Endothelial cell of umbilical vein (primary cell): ENCODE results near the gene NUP107. TPM values are rescaled to one million over a fixed set of nuclear protein-coding genes. Genes with fewer than 3 reads are reported as not detected.

ENCODE experiments used
- BruUV-seq: library from RNA; stranded (reverse); fragments of 400-500 nt; replicated peaks from 2 replicates; lab custom pipeline; 2021; lab: Mats Ljungman, UMichigan
- CTCF ChIA-PET: fragments of 300-600, 350-600 bp; sonication (Branson Sonifier 250); formaldehyde crosslinking; loops from one replicate; lab custom pipeline; 2021; ENCODE audit warnings: antibody characterized with exemption, inconsistent platforms; lab: Charles Lee
- POLR2A ChIA-PET: fragments of 300-600, 350-600 bp; sonication (Branson Sonifier 250); formaldehyde crosslinking; loops from one replicate; lab custom pipeline; 2021; ENCODE audit warnings: antibody characterized with exemption, inconsistent platforms; lab: Charles Lee
- DNase-seq: peaks from one replicate; pipeline ENCODE4 v3.0.0-alpha.2; 2011; ENCODE audit warnings: low read depth, low spot score
- FAIRE-seq: peaks from 2 replicates; lab custom pipeline; 2011; peaks lifted over from hg19 to GRCh38; lab: Jason Lieb, UNC
- H2AFZ ChIP-seq: 2 replicates; pipeline ENCODE4 v1.6.0; 2012; ENCODE audit warnings: low read depth, low read length, control low read depth, inconsistent platforms
- H3K27ac ChIP-seq: 2 replicates; pipeline ENCODE4 v1.5.1; 2011; ENCODE audit warnings: low read depth, mild to moderate bottlenecking, control low read depth, low read length, moderate library complexity; ENCODE audit not compliant: insufficient read depth
- H3K27me3 ChIP-seq, 2 experiments: 2 replicates each; pipeline versions ENCODE4 v1.6.0 to v1.6.1; 2011; ENCODE audit warnings: low read length in 2 of 2, mixed read lengths in 1 of 2; ENCODE audit not compliant: control insufficient read depth in 2 of 2, insufficient read depth in 2 of 2
- H3K36me3 ChIP-seq, 2 experiments: 2 replicates in 1 of 2; 3 replicates in 1 of 2; pipeline ENCODE4 v1.5.1; 2011; ENCODE audit warnings: low read length in 2 of 2, mild to moderate bottlenecking in 1 of 2, moderate library complexity in 1 of 2; ENCODE audit not compliant: control insufficient read depth in 2 of 2, insufficient read depth in 2 of 2; ENCODE audit errors: extremely low read depth in 1 of 2
- H3K4me1 ChIP-seq: 3 replicates; pipeline ENCODE4 v1.5.1; 2011; ENCODE audit warnings: mild to moderate bottlenecking, low read length; ENCODE audit not compliant: control insufficient read depth, insufficient read depth; ENCODE audit errors: extremely low read depth
- H3K4me2 ChIP-seq: 2 replicates; pipeline ENCODE4 v1.6.1; 2011; ENCODE audit warnings: low read length, control low read depth, mixed read lengths; ENCODE audit not compliant: insufficient read depth
- H3K4me3 ChIP-seq, 3 experiments: fragments of 200-600 bp in 1 of 3; sonication (generic), shearing (Covaris generic) in 1 of 3; replicated peaks in 1 of 3; 2 replicates each; pipeline ENCODE4 v1.5.1; 2011 to 2016; ENCODE audit warnings: control low read depth in 3 of 3, low read length in 3 of 3, mild to moderate bottlenecking in 2 of 3, inconsistent platforms in 1 of 3, low read depth in 1 of 3, moderate library complexity in 1 of 3; ENCODE audit not compliant: insufficient read depth in 1 of 3
- H3K79me2 ChIP-seq: 2 replicates; pipeline ENCODE4 v1.6.0; 2012; ENCODE audit warnings: low read length, inconsistent platforms; ENCODE audit not compliant: control insufficient read depth, insufficient read depth
- H3K9ac ChIP-seq: replicated peaks from 2 replicates; pipeline ENCODE3; 2011; ENCODE audit warnings: low read length, control low read depth; ENCODE audit not compliant: insufficient read depth; ENCODE audit errors: extremely low read depth
- H3K9me1 ChIP-seq: replicated peaks from 3 replicates; pipeline ENCODE4 v1.6.0; 2011; ENCODE audit warnings: mild to moderate bottlenecking, low read length; ENCODE audit not compliant: control insufficient read depth, insufficient read depth; ENCODE audit errors: extremely low read depth
- H3K9me3 ChIP-seq: replicated peaks from 2 replicates; pipeline ENCODE4 v1.5.1; 2012; ENCODE audit warnings: low read length, inconsistent platforms; ENCODE audit not compliant: control insufficient read depth, insufficient read depth
- H4K20me1 ChIP-seq: replicated peaks from 2 replicates; pipeline ENCODE3; 2011; ENCODE audit warnings: mild to moderate bottlenecking, low read length; ENCODE audit not compliant: control insufficient read depth, insufficient read depth; ENCODE audit errors: extremely low read depth
- CTCF ChIP-seq, 2 donors: IDR thresholded peaks; 1 replicate in 1 of 2; 2 replicates in 1 of 2; pipeline ENCODE4 v1.5.1; 2011; ENCODE audit warnings: low read length in 2 of 2, mild to moderate bottlenecking in 2 of 2, moderate library complexity in 2 of 2, control low read depth in 1 of 2, inconsistent platforms in 1 of 2, low read depth in 1 of 2; ENCODE audit not compliant: insufficient read depth in 1 of 2; ENCODE audit errors: extremely low read depth in 1 of 2
- EZH2 ChIP-seq: IDR thresholded peaks from 2 replicates; pipeline ENCODE4 v1.6.1; 2012; ENCODE audit warnings: borderline replicate concordance, low read depth, mild to moderate bottlenecking, moderate library complexity, low read length, inconsistent platforms; ENCODE audit not compliant: severe bottlenecking
- FOS ChIP-seq: IDR thresholded peaks from 2 replicates; pipeline ENCODE4 v1.6.1; 2011; ENCODE audit warnings: mild to moderate bottlenecking, low read length, moderate library complexity, borderline replicate concordance; ENCODE audit not compliant: insufficient read depth
- GATA2 ChIP-seq: IDR thresholded peaks from 2 replicates; pipeline ENCODE4 v1.7.0; 2011; ENCODE audit warnings: low read depth, mild to moderate bottlenecking, moderate library complexity, mixed read lengths, low read length; ENCODE audit not compliant: insufficient read length, insufficient read depth
- JUN ChIP-seq: IDR thresholded peaks from 2 replicates; pipeline ENCODE4 v1.6.1; 2011; ENCODE audit warnings: borderline replicate concordance, low read depth; ENCODE audit not compliant: insufficient read length, insufficient read depth
- MYC ChIP-seq: IDR thresholded peaks from one replicate; pipeline ENCODE4 v1.6.1; 2011; ENCODE audit warnings: mild to moderate bottlenecking, low read depth, low read length
- POLR2A ChIP-seq: IDR thresholded peaks from 2 replicates; pipeline ENCODE4 v1.6.1; 2012; ENCODE audit warnings: low read depth, mild to moderate bottlenecking, control low read depth, low read length
- POLR2AphosphoS5 ChIP-seq: IDR thresholded peaks from 2 replicates; pipeline ENCODE4 v1.6.1; 2012; ENCODE audit warnings: low read depth, mild to moderate bottlenecking, control low read depth, low read length, moderate library complexity; ENCODE audit not compliant: insufficient read depth
- dilution Hi-C: fragments of 300-500 bp; cut with MboI; formaldehyde crosslinking; loops from one replicate; pipeline ENCODE4 v1.15.0; 2019; ENCODE audit warnings: low sequenced_read_pairs; ENCODE audit not compliant: extremely low pct_ligation_motif_present
- intact Hi-C: fragments of 100-400 bp; cut with micrococcal nuclease; formaldehyde crosslinking; loops from one replicate; pipeline ENCODE4 v1.10.0; 2022
- polyA plus RNA-seq, 4 experiments: library from polyadenylated mRNA; depleted of rRNA in 3 of 4; stranded (reverse) in 3 of 4; unstranded in 1 of 4; fragments of >200 nt; gene quantifications; 2 replicates each; pipeline versions ENCODE4 v1.2.1 to v1.2.3, GENCODE V29; 2011 to 2012; ENCODE audit warnings: missing spikeins in 1 of 4
- total RNA-seq: library from RNA; stranded (reverse); gene quantifications from 2 replicates; pipeline ENCODE4 v1.2.3, GENCODE V29; 2021
- TF ChIP-seq, protein P1 (sequence below): IDR thresholded peaks from 2 replicates; pipeline ENCODE4 v1.6.1; 2011; ENCODE audit not compliant: insufficient read depth, insufficient read length

NUP107 gene
- total and polyA plus RNA-seq, 2 donors (not counting 3 experiments of a cell fraction or from before 2014, with no cell fraction given): 24.0 to 78.7 TPM

- intact Hi-C loops (no loop called here), dilution Hi-C loops (no loop called here)
- no peak for TF ChIP-seq GATA2
- TF ChIP-seq JUN: no peak
- TF ChIP-seq FOS: no peak
- TF ChIP-seq, protein P1, sequence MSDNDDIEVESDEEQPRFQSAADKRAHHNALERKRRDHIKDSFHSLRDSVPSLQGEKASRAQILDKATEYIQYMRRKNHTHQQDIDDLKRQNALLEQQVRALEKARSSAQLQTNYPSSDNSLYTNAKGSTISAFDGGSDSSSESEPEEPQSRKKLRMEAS: no peak
- TF ChIP-seq POLR2A: no peak
- TF ChIP-seq CTCF (IDR thresholded peaks at IDR 0.05; ENCODE audit: extremely low read depth in 1 of 2, insufficient read depth in 1 of 2, low read depth in 1 of 2, low read length in 2 of 2): no peak
- TF ChIP-seq EZH2: no peak
- TF ChIP-seq MYC: no peak
- no peak for TF ChIP-seq POLR2AphosphoS5
- CTCF ChIA-PET: interaction anchor here (0.9 kb wide), 1 partner anchor 311 kb away, joined by 3 read pairs; no protein-coding TSS in a partner anchor
- Histone ChIP-seq H3K79me2 (no peaks in the 10 kb centered on the region), H3K9me1 (no peaks in the 10 kb centered on the region), H3K36me3 (peaks cover 0 to 2% of the 10 kb centered on the region in 2 experiments), H4K20me1 (no peaks in the 10 kb centered on the region), H3K4me3 (no peak overlapping the region), H3K9me3 (no peaks in the 10 kb centered on the region), H3K27ac (no peak overlapping the region), H3K4me2 (no peak overlapping the region), H3K9ac (no peak overlapping the region), H3K4me1 (no peaks in the 10 kb centered on the region), H3K27me3 (no peaks in the 10 kb centered on the region), H2AFZ (no peak overlapping the region)
- FAIRE-seq (no peak), DNase-seq (no peak)
- no TSS peak for BruUV-seq
- POLR2A ChIA-PET: no interaction called here
These were observed 19.5 kb upstream of the NUP107 start for GRCh38 chr12:68667291-68667690.
